IMR-90 (cell line): ENCODE measurements around the gene TMTC1. TPM values are rescaled to one million over a fixed set of nuclear protein-coding genes. Genes with fewer than 3 reads are reported as not detected.

Experiments
- ATAC-seq: fragments of 200-7000 bp; cut with Tn5 transposase; 2 replicates; pipeline ENCODE4 v1.9.1; 2020; ENCODE audit warnings: low read depth, mild to moderate bottlenecking, moderate library complexity
- BruUV-seq: library from RNA; stranded (reverse); fragments of 400-500 nt; replicated peaks from 2 replicates; lab custom pipeline; 2021; lab: Mats Ljungman, UMichigan
- CTCF ChIA-PET: fragments of 300-600 bp; formaldehyde crosslinking; extraction: SDS; loops from one replicate; lab custom pipeline; 2021; ENCODE audit warnings: antibody characterized with exemption; lab: Yijun Ruan, JAX
- POLR2A ChIA-PET: fragments of 300-600 bp; sonication (Branson Sonifier 250); formaldehyde crosslinking; loops from one replicate; lab custom pipeline; 2022; ENCODE audit warnings: antibody characterized with exemption; ENCODE audit not compliant: unreplicated experiment; lab: Charles Lee
- DNase-seq: peaks from one replicate; pipeline ENCODE4 v3.0.0; 2013
- H2AFZ ChIP-seq: replicated peaks from 2 replicates; pipeline ENCODE3; 2013; ENCODE audit warnings: low read length, mild to moderate bottlenecking; ENCODE audit not compliant: poor library complexity
- H2AK5ac ChIP-seq: 2 replicates; pipeline ENCODE4 v1.6.1; 2013; ENCODE audit warnings: low read depth, low read length, inconsistent platforms
- H2AK9ac ChIP-seq: replicated peaks from 2 replicates; pipeline ENCODE3; 2013; ENCODE audit warnings: mild to moderate bottlenecking, low read depth, low read length, moderate library complexity; ENCODE audit not compliant: poor library complexity
- H2BK120ac ChIP-seq: 2 replicates; pipeline ENCODE4 v1.6.1; 2013; ENCODE audit warnings: low read depth, low read length, inconsistent platforms
- H2BK15ac ChIP-seq: 3 replicates; pipeline ENCODE4 v1.6.1; 2013; ENCODE audit warnings: low read depth, low read length, inconsistent platforms
- H2BK20ac ChIP-seq: 2 replicates; pipeline ENCODE4 v1.6.1; 2013; ENCODE audit warnings: low read depth, mild to moderate bottlenecking, inconsistent platforms, low read length, moderate library complexity
- H2BK5ac ChIP-seq: 2 replicates; pipeline ENCODE4 v1.6.1; 2013; ENCODE audit warnings: mild to moderate bottlenecking, low read depth, low read length, inconsistent platforms; ENCODE audit not compliant: poor library complexity, severe bottlenecking
- H3K14ac ChIP-seq: replicated peaks from 2 replicates; pipeline ENCODE4 v1.6.1; 2013; ENCODE audit warnings: low read depth, low read length, inconsistent platforms
- H3K18ac ChIP-seq: 2 replicates; pipeline ENCODE4 v1.6.1; 2013; ENCODE audit warnings: low read depth, low read length, control low read depth
- H3K23ac ChIP-seq: 2 replicates; pipeline ENCODE4 v1.6.1; 2013; ENCODE audit warnings: low read depth, low read length, inconsistent platforms
- H3K27ac ChIP-seq: 2 replicates; pipeline ENCODE4 v1.5.1; 2013; ENCODE audit warnings: mild to moderate bottlenecking, control low read depth, low read length; ENCODE audit not compliant: insufficient read depth
- H3K27me3 ChIP-seq: 2 replicates; pipeline ENCODE4 v1.6.1; 2013; ENCODE audit warnings: low read length; ENCODE audit not compliant: control insufficient read depth, insufficient read depth
- H3K36me3 ChIP-seq: 2 replicates; pipeline ENCODE4 v1.6.1; 2013; ENCODE audit warnings: low read length, mixed read lengths; ENCODE audit not compliant: control insufficient read depth, insufficient read depth
- H3K4ac ChIP-seq: 2 replicates; pipeline ENCODE4 v1.6.1; 2013; ENCODE audit warnings: low read depth, low read length, inconsistent platforms
- H3K4me1 ChIP-seq: 2 replicates; pipeline ENCODE4 v1.6.1; 2013; ENCODE audit warnings: low read length, mixed read lengths; ENCODE audit not compliant: control insufficient read depth, insufficient read depth
- H3K4me2 ChIP-seq: 2 replicates; pipeline ENCODE4 v1.6.1; 2013; ENCODE audit warnings: low read depth, mild to moderate bottlenecking, control low read depth, low read length, moderate library complexity
- H3K4me3 ChIP-seq: 2 replicates; pipeline ENCODE4 v1.5.1; 2013; ENCODE audit warnings: low read depth, mild to moderate bottlenecking, control low read depth, low read length, moderate library complexity; ENCODE audit not compliant: insufficient read depth
- H3K56ac ChIP-seq: 2 replicates; pipeline ENCODE4 v1.6.1; 2013; ENCODE audit warnings: low read length, inconsistent platforms; ENCODE audit not compliant: insufficient read depth; ENCODE audit errors: extremely low read depth
- H3K79me1 ChIP-seq, 2 experiments: 2 replicates each; pipeline ENCODE4 v1.6.1; 2013; ENCODE audit warnings: low read length in 2 of 2, inconsistent platforms in 1 of 2, low read depth in 1 of 2
- H3K9ac ChIP-seq: 2 replicates; pipeline ENCODE4 v1.6.1; 2013; ENCODE audit warnings: low read depth, low read length, control low read depth
- H3K9me1 ChIP-seq: 2 replicates; pipeline ENCODE4 v1.6.1; 2013; ENCODE audit warnings: low read length, inconsistent platforms; ENCODE audit not compliant: insufficient read depth
- H3K9me3 ChIP-seq: 2 replicates; pipeline ENCODE4 v1.6.1; 2013; ENCODE audit warnings: low read length; ENCODE audit not compliant: control insufficient read depth, insufficient read depth
- H4K20me1 ChIP-seq: 2 replicates; pipeline ENCODE4 v1.6.1; 2013; ENCODE audit warnings: low read length, inconsistent platforms; ENCODE audit not compliant: insufficient read depth
- H4K5ac ChIP-seq: 2 replicates; pipeline ENCODE4 v1.6.1; 2013; ENCODE audit warnings: mild to moderate bottlenecking, low read depth, low read length, control low read depth
- H4K8ac ChIP-seq, 2 experiments: 2 replicates each; pipeline ENCODE4 v1.6.1; 2013; ENCODE audit warnings: low read depth in 2 of 2, low read length in 2 of 2, control low read depth in 1 of 2, inconsistent platforms in 1 of 2
- H4K91ac ChIP-seq: 2 replicates; pipeline ENCODE4 v1.6.1; 2013; ENCODE audit warnings: low read depth, low read length, inconsistent platforms; ENCODE audit not compliant: insufficient read depth
- ELK1 ChIP-seq: fragments of 150-350 bp; IDR thresholded peaks from 2 replicates; pipeline ENCODE4 v1.6.1; 2016; ENCODE audit warnings: low read depth, mild to moderate bottlenecking, low read length, moderate library complexity, borderline replicate concordance
- RAD21 ChIP-seq: IDR thresholded peaks from 2 replicates; pipeline ENCODE4 v1.6.1; 2012; ENCODE audit warnings: low read length, improper control_type of control experiment
- WGBS, 2 experiments: methylation state at CpG; one replicate each; pipeline versions ENCODE4 v1.1.5 to v1.1.7; 2013; ENCODE audit warnings: missing lambda C conversion rate in 2 of 2; ENCODE audit not compliant: insufficient read length in 1 of 2; ENCODE audit errors: extremely low coverage in 2 of 2; 5-methylcytosine and 5-hydroxymethylcytosine counted together
- dilution Hi-C: fragments of 300-500 bp; cut with HindIII; formaldehyde crosslinking; loops from one replicate; pipeline ENCODE4 v1.14.3; 2018; ENCODE audit warnings: low sequenced_read_pairs; ENCODE audit not compliant: unreplicated experiment
- in situ Hi-C: fragments of 300-500 bp; cut with MboI; formaldehyde crosslinking; loops from 3 replicates; pipeline ENCODE4 v1.14.3; 2019; ENCODE audit warnings: low sequenced_read_pairs, inconsistent platforms, mixed read lengths
- intact Hi-C: fragments of 100-400 bp; cut with micrococcal nuclease; formaldehyde crosslinking; loops from 2 replicates; pipeline ENCODE4 v1.10.0; 2022
- polyA plus RNA-seq, 3 experiments: library from polyadenylated mRNA; depleted of rRNA; stranded (reverse); fragments of >200 nt; gene quantifications; 2 replicates each; pipeline ENCODE4 v1.2.3, GENCODE V29; 2012; ENCODE audit warnings: low replicate concordance in 1 of 3
- total RNA-seq: library from RNA; depleted of rRNA; stranded (reverse); fragments of >200 nt; gene quantifications from 2 replicates; pipeline ENCODE4 v1.2.3, GENCODE V29; 2012

Gene TMTC1
- total and polyA plus RNA-seq, 2 of the 4 experiments (the other 2 are of a cell fraction): 12.5 to 36.4 TPM

GRCh38 chr12:29730481-29730880, 53.3 kb downstream of the TMTC1 start:
- no peak overlapping the region for H3K4me3 ChIP-seq
- ChIA-PET POLR2A (no interaction called here), CTCF (interaction anchor here (0.6 kb wide), 1 partner anchor 109 kb away, joined by 4 read pairs; no protein-coding TSS in a partner anchor)
- peaks cover 4 to 30% of the 10 kb centered on the region in 2 experiments; a peak in 2 of 4 replicates for H3K79me1 ChIP-seq
- H2BK5ac ChIP-seq: no peak overlapping the region
- H3K4ac ChIP-seq: no peak overlapping the region
- H2BK120ac ChIP-seq: no peak overlapping the region
- H2BK15ac ChIP-seq: no peak overlapping the region
- H3K27me3 ChIP-seq: no peaks in the 10 kb centered on the region
- H3K27ac ChIP-seq: no peak overlapping the region
- H2BK20ac ChIP-seq: no peak overlapping the region
- H2AK9ac ChIP-seq: no peak overlapping the region
- H3K56ac ChIP-seq: no peak overlapping the region
- no peak overlapping the region for H4K8ac ChIP-seq
- no peak for DNase-seq
- peaks cover 10% of the 10 kb centered on the region for H3K4me1 ChIP-seq
- no peak overlapping the region for H3K9ac ChIP-seq
- H3K4me2 ChIP-seq: no peak overlapping the region
- no peak overlapping the region for H4K5ac ChIP-seq
- TF ChIP-seq RAD21 (no peak), ELK1 (no peak)
- H3K23ac ChIP-seq: no peak overlapping the region
- dilution Hi-C loops (no loop called here), intact Hi-C loops (no loop called here), in situ Hi-C loops (no loop called here)
- H4K91ac ChIP-seq: no peak overlapping the region
- no peak overlapping the region for H2AFZ ChIP-seq
- H3K18ac ChIP-seq: no peak overlapping the region
- no TSS peak for BruUV-seq
- H3K36me3 ChIP-seq: peaks cover 7% of the 10 kb centered on the region
- ATAC-seq: no peak
- peaks cover 13% of the 10 kb centered on the region; the same call in 1 of the 2 replicates for H3K9me1 ChIP-seq
- H3K14ac ChIP-seq: no peak overlapping the region
- 92% methylated on average over 2 of the region's 5 CpGs; no CpG with 5 or more reads in 1 of the 2 experiments for WGBS, 2 experiments
- H4K20me1 ChIP-seq: no peaks in the 10 kb centered on the region
- H3K9me3 ChIP-seq: no peaks in the 10 kb centered on the region
- no peak overlapping the region for H2AK5ac ChIP-seq
